ENCODE results near the gene PPP1R17.

DNA sequence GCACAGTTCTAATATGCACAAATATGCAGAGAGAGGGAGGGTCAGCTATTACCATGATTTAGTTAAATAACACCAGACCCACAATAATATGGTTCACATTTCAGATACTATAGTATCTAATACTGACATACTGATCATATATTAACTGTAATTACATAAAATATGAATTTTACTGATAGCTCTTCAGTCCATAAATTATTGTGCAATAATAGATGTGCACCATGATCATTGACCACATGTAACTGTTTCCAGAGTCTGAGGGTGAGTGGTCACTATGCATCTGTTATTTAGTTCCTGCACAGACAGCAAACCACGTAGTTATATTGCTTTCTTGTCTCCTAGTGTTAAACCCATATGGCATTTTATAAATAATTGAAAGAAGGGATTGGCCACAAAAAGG is 29.3 kb downstream of the PPP1R17 start:
- TF ChIP-seq POLR2AphosphoS5 (IDR thresholded peaks at IDR 0.05): no peak
- TF ChIP-seq, protein P1, sequence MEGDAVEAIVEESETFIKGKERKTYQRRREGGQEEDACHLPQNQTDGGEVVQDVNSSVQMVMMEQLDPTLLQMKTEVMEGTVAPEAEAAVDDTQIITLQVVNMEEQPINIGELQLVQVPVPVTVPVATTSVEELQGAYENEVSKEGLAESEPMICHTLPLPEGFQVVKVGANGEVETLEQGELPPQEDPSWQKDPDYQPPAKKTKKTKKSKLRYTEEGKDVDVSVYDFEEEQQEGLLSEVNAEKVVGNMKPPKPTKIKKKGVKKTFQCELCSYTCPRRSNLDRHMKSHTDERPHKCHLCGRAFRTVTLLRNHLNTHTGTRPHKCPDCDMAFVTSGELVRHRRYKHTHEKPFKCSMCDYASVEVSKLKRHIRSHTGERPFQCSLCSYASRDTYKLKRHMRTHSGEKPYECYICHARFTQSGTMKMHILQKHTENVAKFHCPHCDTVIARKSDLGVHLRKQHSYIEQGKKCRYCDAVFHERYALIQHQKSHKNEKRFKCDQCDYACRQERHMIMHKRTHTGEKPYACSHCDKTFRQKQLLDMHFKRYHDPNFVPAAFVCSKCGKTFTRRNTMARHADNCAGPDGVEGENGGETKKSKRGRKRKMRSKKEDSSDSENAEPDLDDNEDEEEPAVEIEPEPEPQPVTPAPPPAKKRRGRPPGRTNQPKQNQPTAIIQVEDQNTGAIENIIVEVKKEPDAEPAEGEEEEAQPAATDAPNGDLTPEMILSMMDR (IDR thresholded peaks at IDR 0.05): no peak
- no peak for TF ChIP-seq POLR2A (IDR thresholded peaks at IDR 0.05)
